Esophagus (tissue), 2 donors: Measurements from ENCODE around the gene HBG1. TPM values are rescaled to one million over a fixed set of nuclear protein-coding genes. Genes with fewer than 3 reads are reported as not detected.
"Not testable (repeated sequence)": the region's sequence is repeated elsewhere in the genome, so short reads cannot be mapped to it uniquely, and the experiment has no call there.

ENCODE experiments used
- H3K27ac ChIP-seq, 2 donors: one replicate each; pipeline ENCODE4 v1.5.1; 2013; ENCODE audit warnings: low read depth in 2 of 2, mild to moderate bottlenecking in 2 of 2, inconsistent platforms in 1 of 2, low read length in 1 of 2, moderate library complexity in 1 of 2
- H3K27me3 ChIP-seq, 2 donors: one replicate each; pipeline ENCODE4 v1.6.1; 2013; ENCODE audit warnings: low read length in 2 of 2, control low read depth in 1 of 2, mild to moderate bottlenecking in 1 of 2; ENCODE audit not compliant: insufficient read depth in 2 of 2, control insufficient read depth in 1 of 2
- H3K36me3 ChIP-seq, 2 donors: one replicate each; pipeline ENCODE4 v1.6.1; 2013; ENCODE audit warnings: low read length in 1 of 2; ENCODE audit not compliant: control insufficient read depth in 2 of 2, insufficient read depth in 2 of 2
- H3K4me1 ChIP-seq, 2 donors: one replicate each; pipeline ENCODE4 v1.6.1; 2013; ENCODE audit warnings: low read length in 1 of 2; ENCODE audit not compliant: control insufficient read depth in 2 of 2, insufficient read depth in 2 of 2
- H3K4me3 ChIP-seq, 2 donors: one replicate each; pipeline ENCODE4 v1.5.1; 2013; ENCODE audit warnings: low read length in 2 of 2, mild to moderate bottlenecking in 2 of 2, low read depth in 1 of 2, moderate library complexity in 1 of 2
- H3K9me3 ChIP-seq, 2 donors: one replicate each; pipeline ENCODE4 v1.6.1; 2013; ENCODE audit warnings: mild to moderate bottlenecking in 2 of 2, low read depth in 1 of 2, low read length in 1 of 2, moderate library complexity in 1 of 2; ENCODE audit not compliant: control insufficient read depth in 2 of 2, insufficient read depth in 1 of 2
- WGBS, 2 donors: extraction: QIAGEN DNeasy Blood & Tissue Kit; methylation state at CpG; one replicate each; pipeline ENCODE4 v1.1.7; 2013; 5-methylcytosine and 5-hydroxymethylcytosine counted together
- polyA plus RNA-seq, 2 donors: library from polyadenylated mRNA; stranded (reverse); fragments of 200-250 nt; gene quantifications; one replicate each; pipeline ENCODE4 v1.2.3, GENCODE V29; 2013
- donor health status: healthy with polysubstance abuse.
- donor health status: Bipolar disorder and iron deficiency.

The HBG1 gene
- polyA plus RNA-seq, result not detected

DNA sequence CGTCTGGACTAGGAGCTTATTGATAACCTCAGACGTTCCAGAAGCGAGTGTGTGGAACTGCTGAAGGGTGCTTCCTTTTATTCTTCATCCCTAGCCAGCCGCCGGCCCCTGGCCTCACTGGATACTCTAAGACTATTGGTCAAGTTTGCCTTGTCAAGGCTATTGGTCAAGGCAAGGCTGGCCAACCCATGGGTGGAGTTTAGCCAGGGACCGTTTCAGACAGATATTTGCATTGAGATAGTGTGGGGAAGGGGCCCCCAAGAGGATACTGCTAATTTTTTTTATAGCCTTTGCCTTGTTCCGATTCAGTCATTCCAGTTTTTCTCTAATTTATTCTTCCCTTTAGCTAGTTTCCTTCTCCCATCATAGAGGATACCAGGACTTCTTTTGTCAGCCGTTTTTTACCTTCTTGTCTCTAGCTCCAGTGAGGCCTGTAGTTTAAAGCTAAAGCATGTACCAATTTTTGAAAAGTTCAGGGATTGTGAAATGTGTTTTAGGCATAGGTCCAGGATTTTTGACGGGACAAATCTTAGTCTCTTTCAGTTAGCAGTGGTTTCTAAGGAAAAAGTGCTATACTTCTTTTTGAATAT, at the start of gene HBG1:
HBG1 (minus strand) TSS at position 51 of the 590 bp plus-strand sequence. CDS start 53 bp downstream, outside the sequence.
- not testable (repeated sequence) for H3K27ac ChIP-seq, H3K9me3 ChIP-seq, H3K27me3 ChIP-seq, H3K4me3 ChIP-seq, H3K36me3 ChIP-seq, H3K4me1 ChIP-seq
- 67 to 82% methylated on average over 3 of the region's 9 CpGs for WGBS, 2 donors

GRCh38 chr11:5298451-5298850, 48.8 kb upstream of the HBG1 start:
- no peak overlapping the region for H3K27ac ChIP-seq
- no peaks in the 10 kb centered on the region for H3K4me1 ChIP-seq
- no peaks in the 10 kb centered on the region for H3K27me3 ChIP-seq
- no peaks in the 10 kb centered on the region for H3K36me3 ChIP-seq
- WGBS, 2 donors, result 28 to 67% methylated on average over 1 of the region's 1 CpG
- no peak overlapping the region for H3K4me3 ChIP-seq
- H3K9me3 ChIP-seq, result no peaks in the 10 kb centered on the region

- WGBS, 2 donors, result 58 to 67% methylated on average over 4 of the region's 4 CpGs
- H3K36me3 ChIP-seq, result no peaks in the 10 kb centered on the region
- H3K9me3 ChIP-seq, result no peaks in the 10 kb centered on the region
- H3K27me3 ChIP-seq, result no peaks in the 10 kb centered on the region
- no peak overlapping the region for H3K4me3 ChIP-seq
- no peak overlapping the region for H3K27ac ChIP-seq
- no peaks in the 10 kb centered on the region for H3K4me1 ChIP-seq
These were observed 48.2 kb upstream of the HBG1 start for GRCh38 chr11:5297721-5298323.

GRCh38 chr11:5294342-5294995, 44.8 kb upstream of the HBG1 start:
- WGBS, 2 donors, result 90 to 93% methylated on average over 35 to 41 of the region's 41 CpGs
- not testable (repeated sequence) for H3K36me3 ChIP-seq

GRCh38 chr11:5293028-5293427, 43.4 kb upstream of the HBG1 start:
- Histone ChIP-seq H3K27ac (no peak overlapping the region), H3K9me3 (no peaks in the 10 kb centered on the region), H3K4me1 (no peaks in the 10 kb centered on the region), H3K4me3 (no peak overlapping the region), H3K36me3 (no peaks in the 10 kb centered on the region), H3K27me3 (no peaks in the 10 kb centered on the region)
- 89 to 91% methylated on average over 8 of the region's 8 CpGs for WGBS, 2 donors

More at GRCh38 chr11:5294342-5294995, 44.8 kb upstream of the HBG1 start:
- H3K27me3 ChIP-seq, H3K4me1 ChIP-seq, H3K27ac ChIP-seq, H3K4me3 ChIP-seq, H3K9me3 ChIP-seq: not testable (repeated sequence)

DNA sequence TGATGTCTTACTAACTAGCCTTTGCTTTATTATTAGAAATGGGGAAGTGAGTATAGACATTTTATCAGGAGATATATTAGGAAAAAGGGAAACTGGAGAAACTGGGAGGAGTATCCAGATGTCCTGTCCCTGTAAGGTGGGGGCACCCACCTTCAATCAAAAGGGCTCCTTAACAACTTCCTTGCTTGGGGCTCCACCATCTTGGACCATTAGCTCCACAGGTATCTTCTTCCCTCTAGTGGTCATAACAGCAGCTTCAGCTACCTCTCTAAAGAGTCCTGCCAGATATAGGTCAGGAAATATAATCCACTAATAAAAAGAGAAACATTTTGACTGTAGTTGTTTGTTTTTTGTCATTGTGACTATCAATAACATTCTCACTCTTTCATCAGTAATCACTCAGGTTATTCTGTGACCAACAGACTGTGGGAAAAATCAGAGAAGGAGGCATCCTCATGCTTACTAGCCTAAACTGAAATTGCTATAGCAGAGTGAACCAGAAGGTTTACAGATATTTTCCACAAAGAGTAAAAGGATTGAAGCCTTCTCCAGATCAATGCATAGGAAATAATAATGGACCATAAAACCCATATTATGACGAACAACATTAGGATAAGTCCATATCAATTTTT, 41.7 kb upstream of the HBG1 start:
- Histone ChIP-seq H3K36me3 (no peaks in the 10 kb centered on the region), H3K4me3 (no peak overlapping the region), H3K4me1 (no peaks in the 10 kb centered on the region), H3K27ac (no peak overlapping the region), H3K27me3 (no peaks in the 10 kb centered on the region), H3K9me3 (no peaks in the 10 kb centered on the region)
- WGBS, 2 donors, result 75 to 81% methylated on average over 1 of the region's 1 CpG

DNA sequence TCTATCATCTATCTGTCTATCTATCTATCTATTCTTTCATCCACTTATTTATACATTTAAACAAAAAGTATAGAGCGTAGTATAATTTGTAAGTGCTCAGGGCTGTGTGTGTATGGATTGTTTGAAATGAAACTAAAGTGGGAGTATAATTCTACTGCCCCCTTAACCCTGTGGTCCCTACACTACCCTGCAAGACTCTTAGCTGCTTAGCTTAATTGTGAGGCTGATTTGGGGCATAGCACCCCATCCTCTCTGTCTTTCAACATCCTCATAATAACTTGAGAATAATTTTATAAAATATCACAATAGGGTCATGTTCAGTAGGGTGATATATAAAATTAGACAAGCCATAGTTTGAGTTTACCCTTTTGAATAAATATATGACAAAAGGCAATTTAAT, 40.4 kb upstream of the HBG1 start:
- WGBS, 2 donors, result 84 to 97% methylated on average over 1 of the region's 1 CpG
- no peaks in the 10 kb centered on the region for H3K27me3 ChIP-seq
- H3K27ac ChIP-seq, result no peak overlapping the region
- no peaks in the 10 kb centered on the region for H3K4me1 ChIP-seq
- H3K9me3 ChIP-seq, result peaks cover 0 to 2% of the 10 kb centered on the region in 2 donors
- H3K36me3 ChIP-seq, result no peaks in the 10 kb centered on the region
- H3K4me3 ChIP-seq, result no peak overlapping the region

DNA sequence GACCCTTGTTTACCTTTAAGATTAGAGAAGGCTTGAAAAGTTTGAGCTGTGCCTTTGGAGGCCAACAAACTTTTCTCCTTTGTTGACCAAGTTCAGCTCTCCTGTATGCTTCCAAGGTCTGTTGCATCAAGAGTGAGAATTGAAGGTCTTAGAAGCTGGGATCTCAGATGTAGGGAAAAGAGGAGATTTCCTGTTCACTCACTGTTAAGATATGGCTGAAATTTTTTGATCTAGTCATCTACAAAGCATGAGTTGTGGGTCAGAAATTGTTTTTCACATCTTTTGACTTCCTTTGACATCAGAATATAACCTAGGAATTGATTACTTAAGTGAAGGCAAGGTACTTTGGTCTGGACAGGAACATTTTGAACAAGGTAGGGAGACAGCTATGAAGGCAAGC, 40.0 kb upstream of the HBG1 start:
- Histone ChIP-seq H3K4me3 (no peak overlapping the region), H3K27me3 (no peaks in the 10 kb centered on the region), H3K4me1 (no peaks in the 10 kb centered on the region), H3K9me3 (peaks cover 0 to 2% of the 10 kb centered on the region in 2 donors), H3K27ac (no peak overlapping the region), H3K36me3 (no peaks in the 10 kb centered on the region)

DNA sequence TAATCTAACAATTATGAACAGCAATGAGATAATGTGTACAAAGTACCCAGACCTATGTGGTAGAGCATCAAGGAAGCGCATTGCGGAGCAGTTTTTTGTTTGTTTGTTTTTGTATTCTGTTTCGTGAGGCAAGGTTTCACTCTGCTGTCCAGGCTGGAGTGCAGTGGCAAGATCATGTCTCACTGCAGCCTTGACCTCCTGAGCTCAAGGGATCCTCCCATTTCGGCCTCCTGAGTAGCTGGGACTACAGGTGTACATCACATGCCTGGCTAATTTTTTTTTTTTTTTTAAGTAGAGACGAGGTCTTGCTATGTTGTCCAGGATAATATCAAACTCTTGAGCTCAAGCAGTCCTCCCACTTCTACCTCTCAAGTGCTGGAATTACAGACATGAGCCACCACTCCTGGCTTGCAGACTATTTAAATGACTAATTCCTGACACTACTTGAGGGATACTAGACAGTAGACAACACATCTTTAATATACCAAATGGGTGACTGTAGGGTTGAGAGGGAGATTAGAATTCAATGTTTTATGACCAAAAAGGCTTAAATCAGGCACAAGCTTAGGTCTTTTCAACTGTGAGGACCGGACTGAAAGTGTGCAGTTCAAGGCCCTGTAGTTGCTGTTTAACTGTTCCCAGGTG, 39.4 kb upstream of the HBG1 start:
- Histone ChIP-seq H3K27me3 (no peaks in the 10 kb centered on the region), H3K36me3 (no peaks in the 10 kb centered on the region), H3K4me3 (no peak overlapping the region), H3K4me1 (no peaks in the 10 kb centered on the region), H3K9me3 (peaks cover 0 to 2% of the 10 kb centered on the region in 2 donors), H3K27ac (no peak overlapping the region)
- 79 to 82% methylated on average over 6 of the region's 6 CpGs for WGBS, 2 donors
